Measurements from ENCODE around the gene RETN.

The RETN gene

DNA sequence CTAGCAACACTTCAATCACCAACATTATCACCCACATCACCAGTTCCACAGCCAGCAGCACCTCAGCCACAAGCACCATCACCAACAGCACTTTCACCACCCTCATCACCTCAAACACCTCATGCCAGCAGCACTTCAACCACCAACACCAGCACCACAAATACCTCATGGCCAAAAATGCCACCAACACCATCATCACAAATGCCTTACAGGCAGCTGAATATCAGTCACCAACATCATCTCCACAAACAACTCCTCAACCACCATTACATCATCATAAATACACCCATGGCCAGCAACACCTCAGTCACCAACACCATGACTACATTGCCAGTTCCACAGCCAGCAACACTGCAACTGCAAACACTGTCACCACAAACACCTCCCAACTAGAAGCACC is 22.6 kb downstream of the RETN start (continued):
- TF ChIP-seq, protein P1, sequence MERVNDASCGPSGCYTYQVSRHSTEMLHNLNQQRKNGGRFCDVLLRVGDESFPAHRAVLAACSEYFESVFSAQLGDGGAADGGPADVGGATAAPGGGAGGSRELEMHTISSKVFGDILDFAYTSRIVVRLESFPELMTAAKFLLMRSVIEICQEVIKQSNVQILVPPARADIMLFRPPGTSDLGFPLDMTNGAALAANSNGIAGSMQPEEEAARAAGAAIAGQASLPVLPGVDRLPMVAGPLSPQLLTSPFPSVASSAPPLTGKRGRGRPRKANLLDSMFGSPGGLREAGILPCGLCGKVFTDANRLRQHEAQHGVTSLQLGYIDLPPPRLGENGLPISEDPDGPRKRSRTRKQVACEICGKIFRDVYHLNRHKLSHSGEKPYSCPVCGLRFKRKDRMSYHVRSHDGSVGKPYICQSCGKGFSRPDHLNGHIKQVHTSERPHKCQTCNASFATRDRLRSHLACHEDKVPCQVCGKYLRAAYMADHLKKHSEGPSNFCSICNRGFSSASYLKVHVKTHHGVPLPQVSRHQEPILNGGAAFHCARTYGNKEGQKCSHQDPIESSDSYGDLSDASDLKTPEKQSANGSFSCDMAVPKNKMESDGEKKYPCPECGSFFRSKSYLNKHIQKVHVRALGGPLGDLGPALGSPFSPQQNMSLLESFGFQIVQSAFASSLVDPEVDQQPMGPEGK (CRISPR knock-in tag; IDR thresholded peaks at IDR 0.05; ENCODE audit: borderline replicate concordance): no peak
- no peak for TF ChIP-seq ESRRG (CRISPR knock-in tag; IDR thresholded peaks at IDR 0.05)
- TF ChIP-seq ZNF565 (CRISPR knock-in tag; conservative IDR thresholded peaks at IDR 0.05; ENCODE audit: low read depth): no peak
- TF ChIP-seq, protein P2, sequence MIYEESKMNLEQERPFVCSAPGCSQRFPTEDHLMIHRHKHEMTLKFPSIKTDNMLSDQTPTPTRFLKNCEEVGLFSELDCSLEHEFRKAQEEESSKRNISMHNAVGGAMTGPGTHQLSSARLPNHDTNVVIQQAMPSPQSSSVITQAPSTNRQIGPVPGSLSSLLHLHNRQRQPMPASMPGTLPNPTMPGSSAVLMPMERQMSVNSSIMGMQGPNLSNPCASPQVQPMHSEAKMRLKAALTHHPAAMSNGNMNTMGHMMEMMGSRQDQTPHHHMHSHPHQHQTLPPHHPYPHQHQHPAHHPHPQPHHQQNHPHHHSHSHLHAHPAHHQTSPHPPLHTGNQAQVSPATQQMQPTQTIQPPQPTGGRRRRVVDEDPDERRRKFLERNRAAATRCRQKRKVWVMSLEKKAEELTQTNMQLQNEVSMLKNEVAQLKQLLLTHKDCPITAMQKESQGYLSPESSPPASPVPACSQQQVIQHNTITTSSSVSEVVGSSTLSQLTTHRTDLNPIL (CRISPR knock-in tag; IDR thresholded peaks at IDR 0.05; ENCODE audit: low read depth): no peak

DNA sequence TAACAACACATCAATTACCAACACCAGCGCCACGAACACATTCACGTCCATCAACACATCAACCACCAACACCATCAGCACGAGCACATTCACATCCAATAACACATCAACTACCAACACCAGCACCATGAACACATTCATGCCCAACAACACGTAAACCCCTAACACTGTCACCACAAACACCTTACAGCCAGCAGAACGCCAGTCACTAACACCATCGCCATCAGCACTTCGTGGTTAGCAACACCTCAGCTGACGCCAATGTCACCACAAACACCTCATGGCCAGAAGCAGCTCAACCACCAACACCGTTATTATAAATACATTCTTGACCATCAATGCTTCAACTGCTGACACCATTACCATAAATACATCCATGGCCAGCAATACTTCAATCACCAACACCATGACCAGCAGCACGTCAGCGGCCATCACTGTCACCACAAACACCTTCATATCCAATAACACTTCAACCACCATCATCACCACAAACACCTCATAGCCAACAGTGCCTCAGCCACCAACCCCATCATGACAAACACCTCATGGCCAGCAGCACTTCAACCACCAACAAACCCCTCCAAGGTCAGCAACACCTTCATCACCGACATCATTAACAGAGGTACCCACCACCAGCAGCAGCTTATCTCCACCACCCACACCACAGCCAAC is 23.7 kb downstream of the RETN start:
- no peak for TF ChIP-seq BACH2 (CRISPR knock-in tag; IDR thresholded peaks at IDR 0.05; ENCODE audit: borderline replicate concordance)
- TF ChIP-seq, protein P3, sequence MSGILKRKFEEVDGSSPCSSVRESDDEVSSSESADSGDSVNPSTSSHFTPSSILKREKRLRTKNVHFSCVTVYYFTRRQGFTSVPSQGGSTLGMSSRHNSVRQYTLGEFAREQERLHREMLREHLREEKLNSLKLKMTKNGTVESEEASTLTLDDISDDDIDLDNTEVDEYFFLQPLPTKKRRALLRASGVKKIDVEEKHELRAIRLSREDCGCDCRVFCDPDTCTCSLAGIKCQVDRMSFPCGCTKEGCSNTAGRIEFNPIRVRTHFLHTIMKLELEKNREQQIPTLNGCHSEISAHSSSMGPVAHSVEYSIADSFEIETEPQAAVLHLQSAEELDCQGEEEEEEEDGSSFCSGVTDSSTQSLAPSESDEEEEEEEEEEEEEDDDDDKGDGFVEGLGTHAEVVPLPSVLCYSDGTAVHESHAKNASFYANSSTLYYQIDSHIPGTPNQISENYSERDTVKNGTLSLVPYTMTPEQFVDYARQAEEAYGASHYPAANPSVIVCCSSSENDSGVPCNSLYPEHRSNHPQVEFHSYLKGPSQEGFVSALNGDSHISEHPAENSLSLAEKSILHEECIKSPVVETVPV (CRISPR knock-in tag; IDR thresholded peaks at IDR 0.05): no peak
- no peak for TF ChIP-seq ZNF565 (CRISPR knock-in tag; conservative IDR thresholded peaks at IDR 0.05; ENCODE audit: low read depth)
- TF ChIP-seq OSR1 (CRISPR knock-in tag; IDR thresholded peaks at IDR 0.05): no peak
- TF ChIP-seq, protein P1 (CRISPR knock-in tag; IDR thresholded peaks at IDR 0.05; ENCODE audit: borderline replicate concordance): no peak
- no peak for TF ChIP-seq CSDC2 (CRISPR knock-in tag; IDR thresholded peaks at IDR 0.05)
- no peak for TF ChIP-seq RARB (CRISPR knock-in tag; IDR thresholded peaks at IDR 0.05)
- TF ChIP-seq GLIS3 (CRISPR knock-in tag; IDR thresholded peaks at IDR 0.05): no peak
- TF ChIP-seq TOX (CRISPR knock-in tag; IDR thresholded peaks at IDR 0.05; ENCODE audit: borderline replicate concordance): no peak
- TF ChIP-seq, protein P2 (CRISPR knock-in tag; IDR thresholded peaks at IDR 0.05; ENCODE audit: low read depth): no peak
- TF ChIP-seq ZC3H10 (CRISPR knock-in tag; IDR thresholded peaks at IDR 0.05): no peak
- TF ChIP-seq ARNTL (CRISPR knock-in tag; IDR thresholded peaks at IDR 0.05; ENCODE audit: borderline replicate concordance, low read depth): no peak
- no peak for ATAC-seq

DNA sequence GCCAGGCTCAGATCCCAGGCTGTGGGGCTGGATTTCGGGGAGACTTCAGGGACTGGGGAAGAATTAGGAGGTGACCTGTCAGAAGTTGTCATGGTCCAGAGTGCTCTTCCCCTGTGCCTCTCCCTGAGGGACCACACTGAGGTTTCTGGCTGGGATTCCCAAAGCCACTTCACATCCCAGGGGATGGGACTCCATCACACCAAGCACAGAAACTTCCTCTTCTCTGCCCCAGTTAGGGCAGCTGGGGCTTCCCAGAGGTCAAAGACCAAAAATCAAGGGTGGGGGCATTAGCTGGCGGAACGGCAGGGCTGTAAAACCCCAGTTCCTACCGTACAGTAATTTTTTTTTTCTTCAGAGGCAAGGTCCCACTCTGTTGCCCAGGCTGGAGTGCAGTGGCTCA is 25.6 kb downstream of the RETN start:
- TF ChIP-seq GLIS3 (CRISPR knock-in tag; IDR thresholded peaks at IDR 0.05) (no peak), ZNF8 (CRISPR knock-in tag; IDR thresholded peaks at IDR 0.05) (no peak), ESRRG (CRISPR knock-in tag; IDR thresholded peaks at IDR 0.05) (no peak)
- TF ChIP-seq, protein P2 (CRISPR knock-in tag; IDR thresholded peaks at IDR 0.05; ENCODE audit: low read depth): no peak
- TF ChIP-seq, protein P1 (CRISPR knock-in tag; IDR thresholded peaks at IDR 0.05; ENCODE audit: borderline replicate concordance): no peak
- no peak for ATAC-seq

Data from SK-N-SH treated with all-trans-retinoic acid at 6 μM for 48 hours (cell line).